HG02623 (cell line): ENCODE results near the gene CRADD.
"Not testable (repeated sequence)": the region's sequence is repeated elsewhere in the genome, so short reads cannot be mapped to it uniquely, and the experiment has no call there.

Source experiments
- ATAC-seq: cut with Tn5 transposase; IDR thresholded peaks from one replicate; pipeline ENCODE4 v1.9.1; 2021; ENCODE audit warnings: moderate library complexity; ENCODE audit not compliant: unreplicated experiment

The CRADD gene

GRCh38 chr12:93918900-93919299 lies 241.7 kb downstream of the CRADD start:
- no peak for ATAC-seq

GRCh38 chr12:93921521-93921920 lies 244.3 kb downstream of the CRADD start:
- ATAC-seq = no peak

GRCh38 chr12:93922583-93923006 lies 245.4 kb downstream of the CRADD start:
- no peak for ATAC-seq

- no peak for ATAC-seq
Measured at GRCh38 chr12:93924367-93924766, 247.2 kb downstream of the CRADD start.

- no peak for ATAC-seq
Measured at GRCh38 chr12:93925585-93926205, 248.5 kb downstream of the CRADD start.

- no peak for ATAC-seq
Measured at GRCh38 chr12:93926237-93926636, 249.1 kb downstream of the CRADD start.

- not testable (repeated sequence) for ATAC-seq
Measured at GRCh38 chr12:93929081-93929480, 251.9 kb downstream of the CRADD start.

- no peak for ATAC-seq
Measured at GRCh38 chr12:93937812-93938211, 260.6 kb downstream of the CRADD start.

GRCh38 chr12:93938317-93938716 lies 261.1 kb downstream of the CRADD start:
- ATAC-seq = no peak

GRCh38 chr12:93938931-93939330 lies 261.8 kb downstream of the CRADD start:
- ATAC-seq = no peak

- ATAC-seq = no peak
Measured at GRCh38 chr12:93939641-93940325, 262.6 kb downstream of the CRADD start.

- ATAC-seq = no peak
Measured at GRCh38 chr12:93943780-93944179, 266.6 kb downstream of the CRADD start.

- no peak for ATAC-seq
Measured at GRCh38 chr12:93944201-93944600, 267.0 kb downstream of the CRADD start.
